HG03064 (cell line): ENCODE results near the gene SAFB.
"Not testable (repeated sequence)": the region's sequence is repeated elsewhere in the genome, so short reads cannot be mapped to it uniquely, and the experiment has no call there.

ENCODE experiments used
- ATAC-seq: cut with Tn5 transposase; IDR thresholded peaks from one replicate; pipeline ENCODE4 v1.9.1; 2021; ENCODE audit warnings: low read depth; ENCODE audit not compliant: unreplicated experiment

The SAFB gene

DNA sequence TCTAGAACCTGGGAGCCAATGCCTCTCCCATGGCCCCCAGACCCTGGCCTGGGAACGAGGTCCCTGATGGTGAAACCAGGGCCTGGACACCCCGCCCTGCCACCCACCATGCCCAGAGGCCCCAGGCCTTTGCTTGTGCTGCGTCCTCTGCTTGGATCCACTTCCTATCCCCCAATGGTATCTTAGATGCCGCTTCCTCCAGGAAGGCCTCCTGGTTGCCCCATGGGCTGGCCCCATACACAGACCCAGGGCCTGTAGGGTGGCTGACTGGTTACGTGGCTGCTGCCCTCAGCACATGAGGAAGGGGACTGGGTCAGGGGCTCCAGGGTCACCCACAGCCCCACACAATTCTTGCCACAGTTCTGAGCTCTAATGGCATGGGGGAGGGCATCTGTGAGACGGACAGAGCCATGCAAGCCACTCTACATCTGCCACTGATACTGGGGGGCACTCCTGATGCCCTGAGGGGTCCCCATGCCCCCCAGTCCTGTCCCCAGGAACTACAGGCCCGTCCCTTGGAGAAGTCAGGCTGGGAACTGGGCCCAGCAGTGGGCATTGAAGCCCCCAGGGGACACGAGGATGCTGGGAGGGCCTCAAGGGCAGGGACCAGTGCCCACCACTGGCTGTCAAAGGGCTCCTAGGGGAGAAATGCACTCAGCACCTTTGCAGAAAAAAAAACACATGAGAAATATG, 72.2 kb downstream of the SAFB start:
- no peak for ATAC-seq

GRCh38 chr19:5695649-5696195, 72.8 kb downstream of the SAFB start:
- no peak for ATAC-seq

DNA sequence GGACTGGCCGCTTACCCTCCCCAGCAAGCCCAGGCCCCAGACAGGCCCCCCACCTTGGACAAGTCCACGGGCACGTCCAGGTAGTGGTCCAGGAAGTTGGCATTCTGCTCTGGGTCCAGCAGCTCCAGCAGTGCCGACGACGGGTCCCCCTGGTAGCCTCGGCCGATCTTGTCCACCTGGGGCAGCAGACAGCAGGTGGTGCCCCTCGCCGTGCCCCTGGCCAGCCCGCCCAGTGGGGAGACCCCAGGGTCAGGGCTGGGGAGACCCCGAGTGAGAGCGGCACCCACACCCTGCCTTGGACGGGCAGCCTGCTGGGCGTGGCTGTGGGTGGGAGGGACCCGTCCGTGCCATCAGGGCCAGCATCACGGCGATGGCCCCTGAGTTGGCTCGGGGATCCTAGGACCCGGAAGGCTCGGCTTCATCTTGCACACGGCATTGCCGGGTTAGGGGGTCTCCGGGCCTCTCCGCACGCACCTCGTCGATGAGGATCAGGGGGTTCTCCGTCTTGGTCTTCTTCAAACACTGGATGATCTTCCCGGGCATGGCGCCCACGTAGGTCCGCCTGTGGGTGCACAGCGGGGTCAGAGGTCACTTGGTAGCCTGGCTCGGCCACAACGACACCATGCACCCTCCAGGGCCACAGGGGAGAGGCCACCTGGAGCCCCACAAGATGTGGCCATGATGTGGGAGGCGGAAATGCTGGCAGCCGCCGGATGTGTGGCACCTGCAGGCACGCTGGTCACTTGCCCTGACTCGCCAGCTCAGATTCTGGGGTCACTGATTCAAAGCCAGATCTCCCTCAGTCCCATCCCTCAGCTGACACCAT, 73.5 kb downstream of the SAFB start:
- ATAC-seq = no peak

DNA sequence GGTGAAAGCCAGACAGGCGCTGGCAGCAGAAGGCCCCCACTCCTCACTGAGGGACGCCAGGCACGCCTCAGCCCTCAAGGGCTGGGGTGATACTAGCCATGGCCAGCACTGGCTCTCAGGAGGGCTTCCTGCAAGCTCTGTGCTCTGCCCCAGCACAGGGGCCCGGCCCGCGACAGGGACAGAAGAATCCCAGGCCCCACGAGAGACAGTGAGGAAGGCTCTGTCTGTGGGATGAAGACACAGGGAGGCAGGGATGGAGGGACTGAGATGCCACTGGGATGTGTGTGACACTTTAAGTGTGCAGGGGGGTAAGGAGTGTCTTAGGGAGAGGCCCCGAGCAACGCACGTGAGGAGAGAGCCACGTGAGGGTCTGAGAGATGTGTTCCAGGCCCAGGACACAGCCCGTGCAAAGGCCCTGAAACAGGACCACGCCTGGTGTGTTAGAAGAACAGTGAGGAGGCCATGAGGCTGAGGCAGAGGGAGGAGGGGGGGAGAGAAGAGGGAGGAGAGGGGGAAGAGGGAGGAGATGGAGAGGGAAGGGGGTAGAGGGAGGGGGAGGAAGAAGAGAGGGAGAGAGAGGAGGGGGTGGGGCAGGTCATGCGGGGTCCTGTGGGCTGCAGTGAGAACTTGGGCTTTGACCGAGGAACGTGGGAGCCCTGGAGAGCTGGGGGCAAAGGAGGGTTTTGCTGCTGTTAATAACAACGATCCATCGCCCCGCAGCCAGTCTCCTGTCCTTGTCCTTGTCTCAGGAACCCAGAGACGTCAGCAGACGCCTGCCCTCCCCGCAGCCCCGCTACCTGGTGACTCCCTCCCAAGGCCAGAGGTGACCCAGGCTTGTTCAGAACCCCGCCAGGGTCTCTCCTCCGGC, 74.4 kb downstream of the SAFB start:
- ATAC-seq = no peak

GRCh38 chr19:5697890-5698634, 75.2 kb downstream of the SAFB start:
- no peak for ATAC-seq

- ATAC-seq = no peak
These were observed 75.9 kb downstream of the SAFB start for GRCh38 chr19:5698635-5699422.

GRCh38 chr19:5700455-5701092, 77.7 kb downstream of the SAFB start:
- ATAC-seq = no peak

DNA sequence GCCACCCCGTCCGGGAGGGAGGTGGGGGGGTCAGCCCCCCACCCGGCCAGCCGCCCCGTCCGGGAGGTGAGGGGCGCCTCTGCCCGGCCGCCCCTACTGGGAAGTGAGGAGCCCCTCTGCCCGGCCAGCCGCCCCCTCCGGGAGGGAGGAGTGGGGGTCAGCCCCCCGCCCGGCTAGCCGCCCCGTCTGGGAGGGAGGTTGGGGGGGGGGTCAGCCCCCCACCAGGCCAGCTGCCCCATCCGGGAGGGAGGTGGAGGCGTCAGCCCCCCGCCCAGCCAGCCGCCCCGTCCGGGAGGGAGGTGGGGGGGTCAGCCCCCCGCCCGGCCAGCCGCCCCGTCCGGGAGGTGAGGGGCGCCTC, 79.1 kb downstream of the SAFB start:
- ATAC-seq = not testable (repeated sequence)

- no peak for ATAC-seq
These were observed 81.2 kb downstream of the SAFB start for GRCh38 chr19:5703819-5704818.

- no peak for ATAC-seq
These were observed 82.7 kb downstream of the SAFB start for GRCh38 chr19:5705552-5705951.

DNA sequence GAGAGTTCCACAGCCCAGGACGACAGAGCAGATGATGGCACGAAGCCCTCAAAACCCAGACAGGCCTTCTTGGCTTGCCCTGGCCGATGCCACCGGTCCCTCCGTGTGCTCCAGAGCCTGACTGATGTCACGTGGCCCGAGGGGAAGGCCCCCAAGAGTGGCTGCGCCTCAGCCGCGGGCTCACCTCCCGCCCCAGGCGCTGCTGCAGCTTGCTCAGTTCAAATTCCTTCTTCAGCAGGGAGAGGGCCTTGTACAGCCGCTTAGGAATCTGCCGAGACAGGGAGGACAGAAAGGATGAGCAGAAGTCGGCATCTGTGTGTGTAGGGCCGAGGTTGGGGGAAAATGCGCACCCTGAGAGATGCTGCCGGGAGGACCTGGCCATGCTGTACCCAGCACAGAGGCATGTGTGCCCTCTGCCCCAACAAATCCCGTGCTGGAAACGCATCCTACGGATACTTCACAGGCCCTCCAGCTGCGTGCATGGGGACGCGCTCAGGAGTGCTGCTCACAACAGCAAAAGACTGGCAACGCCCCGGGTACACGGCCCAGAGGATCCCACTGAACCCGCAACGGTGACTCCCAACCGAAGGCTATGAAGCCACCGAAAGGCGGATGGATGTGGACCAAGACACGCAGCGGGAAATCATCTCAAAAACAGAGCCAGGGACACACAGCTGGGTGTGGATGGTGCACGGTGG, 84.1 kb downstream of the SAFB start:
- no peak for ATAC-seq

GRCh38 chr19:5707576-5708575, 85.0 kb downstream of the SAFB start:
- no peak for ATAC-seq

- ATAC-seq = no peak
These were observed 88.1 kb downstream of the SAFB start for GRCh38 chr19:5711025-5711424.

GRCh38 chr19:5711713-5712161, 88.9 kb downstream of the SAFB start:
- no peak for ATAC-seq

GRCh38 chr19:5713228-5713627, 90.3 kb downstream of the SAFB start:
- ATAC-seq = no peak

- no peak for ATAC-seq
These were observed 91.9 kb downstream of the SAFB start for GRCh38 chr19:5714816-5715215.
